ENCODE results near the gene DCBLD1. TPM values are rescaled to one million over a fixed set of nuclear protein-coding genes. Genes with fewer than 3 reads are reported as not detected.

The DCBLD1 gene
- total RNA-seq, 1 donor = 29.7 TPM

DNA sequence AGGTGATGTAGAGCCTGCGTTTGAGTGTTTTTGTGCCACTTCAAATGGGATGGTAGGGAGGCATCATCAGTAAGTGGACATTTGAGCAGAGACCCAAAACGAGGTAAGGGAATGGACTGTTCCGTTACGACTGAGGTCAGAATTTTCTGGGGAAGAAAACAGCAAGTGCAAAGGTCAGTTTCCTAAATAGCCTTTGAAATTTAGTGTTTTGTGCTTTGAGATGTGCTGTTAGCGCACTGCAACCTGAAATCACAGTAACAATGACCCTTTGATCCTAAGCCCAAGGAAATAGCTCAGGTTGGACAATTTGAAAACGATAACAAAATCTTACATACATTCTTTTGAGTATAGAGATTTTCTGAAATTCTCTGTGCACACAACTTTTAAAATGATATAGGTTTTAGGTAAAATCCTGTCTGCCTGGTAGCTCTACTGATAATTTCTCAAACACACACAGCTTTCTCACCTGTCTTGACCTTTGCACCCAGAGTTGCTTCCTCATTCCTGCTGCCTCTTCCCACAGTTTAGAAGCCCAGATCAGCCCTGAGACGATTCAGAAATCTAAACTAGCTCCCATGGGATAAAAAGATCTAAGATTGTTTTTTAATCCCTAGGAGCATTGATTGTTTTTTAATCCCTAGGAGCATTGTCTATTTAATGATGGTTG is 22.1 kb downstream of the DCBLD1 start:
- H3K36me3 ChIP-seq (ENCODE audit: insufficient read depth, low read length) = peaks cover 44% of the 10 kb centered on the region
- no peaks in the 10 kb centered on the region for H3K9me3 ChIP-seq (ENCODE audit: low read depth, low read length)
- no peaks in the 10 kb centered on the region for H4K20me1 ChIP-seq (ENCODE audit: insufficient read depth, low read length)
- no peak overlapping the region for H3K4me2 ChIP-seq (ENCODE audit: insufficient read depth, low read length)
- TF ChIP-seq, protein P1, sequence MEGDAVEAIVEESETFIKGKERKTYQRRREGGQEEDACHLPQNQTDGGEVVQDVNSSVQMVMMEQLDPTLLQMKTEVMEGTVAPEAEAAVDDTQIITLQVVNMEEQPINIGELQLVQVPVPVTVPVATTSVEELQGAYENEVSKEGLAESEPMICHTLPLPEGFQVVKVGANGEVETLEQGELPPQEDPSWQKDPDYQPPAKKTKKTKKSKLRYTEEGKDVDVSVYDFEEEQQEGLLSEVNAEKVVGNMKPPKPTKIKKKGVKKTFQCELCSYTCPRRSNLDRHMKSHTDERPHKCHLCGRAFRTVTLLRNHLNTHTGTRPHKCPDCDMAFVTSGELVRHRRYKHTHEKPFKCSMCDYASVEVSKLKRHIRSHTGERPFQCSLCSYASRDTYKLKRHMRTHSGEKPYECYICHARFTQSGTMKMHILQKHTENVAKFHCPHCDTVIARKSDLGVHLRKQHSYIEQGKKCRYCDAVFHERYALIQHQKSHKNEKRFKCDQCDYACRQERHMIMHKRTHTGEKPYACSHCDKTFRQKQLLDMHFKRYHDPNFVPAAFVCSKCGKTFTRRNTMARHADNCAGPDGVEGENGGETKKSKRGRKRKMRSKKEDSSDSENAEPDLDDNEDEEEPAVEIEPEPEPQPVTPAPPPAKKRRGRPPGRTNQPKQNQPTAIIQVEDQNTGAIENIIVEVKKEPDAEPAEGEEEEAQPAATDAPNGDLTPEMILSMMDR (IDR thresholded peaks at IDR 0.05; ENCODE audit: extremely low read depth, low read depth, low read length) = no peak
- peaks cover 83% of the 10 kb centered on the region for H3K79me2 ChIP-seq (ENCODE audit: insufficient read depth, low read length)
- H3K4me1 ChIP-seq (ENCODE audit: insufficient read depth, low read length) = peaks cover 38% of the 10 kb centered on the region
- peak overlapping the region; percentile 43 for H3K27ac ChIP-seq (ENCODE audit: low read depth, low read length)
- no peaks in the 10 kb centered on the region for H3K27me3 ChIP-seq (ENCODE audit: insufficient read depth, low read length)
- H2AFZ ChIP-seq (ENCODE audit: low read length) = no peak overlapping the region
- no peak overlapping the region for H3K4me3 ChIP-seq (ENCODE audit: insufficient read depth, low read length)
- no peak for DNase-seq (ENCODE audit: insufficient read length, low spot score, missing footprints)

DNA sequence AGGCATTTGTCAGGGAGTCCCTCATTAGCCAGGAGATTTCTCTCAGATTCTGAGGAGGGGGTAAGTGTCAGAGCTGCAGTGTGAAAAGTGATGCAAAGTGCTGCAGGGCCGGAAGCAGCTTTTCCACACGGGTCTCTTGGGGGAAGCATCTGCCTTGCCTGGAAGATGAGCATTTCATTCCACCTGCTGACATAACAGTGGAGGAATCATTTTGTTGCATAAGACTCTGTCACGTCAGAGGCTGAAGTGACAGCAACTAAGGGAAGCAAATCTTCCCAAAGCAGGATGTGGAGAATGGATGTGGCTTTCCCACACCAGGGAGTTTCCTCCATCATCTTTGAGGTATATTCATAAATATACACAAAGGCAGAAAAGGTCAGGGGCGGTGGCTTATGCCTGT is 22.8 kb downstream of the DCBLD1 start:
- Histone ChIP-seq H3K27me3 (ENCODE audit: insufficient read depth, low read length) (no peaks in the 10 kb centered on the region), H4K20me1 (ENCODE audit: insufficient read depth, low read length) (no peaks in the 10 kb centered on the region), H2AFZ (ENCODE audit: low read length) (no peak overlapping the region), H3K36me3 (ENCODE audit: insufficient read depth, low read length) (peaks cover 44% of the 10 kb centered on the region), H3K27ac (ENCODE audit: low read depth, low read length) (peak overlapping the region; percentile 43), H3K4me2 (ENCODE audit: insufficient read depth, low read length) (no peak overlapping the region), H3K9me3 (ENCODE audit: low read depth, low read length) (no peaks in the 10 kb centered on the region), H3K79me2 (ENCODE audit: insufficient read depth, low read length) (peaks cover 83% of the 10 kb centered on the region), H3K4me1 (ENCODE audit: insufficient read depth, low read length) (peaks cover 38% of the 10 kb centered on the region), H3K4me3 (ENCODE audit: insufficient read depth, low read length) (no peak overlapping the region)
- TF ChIP-seq, protein P1 (IDR thresholded peaks at IDR 0.05; ENCODE audit: extremely low read depth, low read depth, low read length) = no peak
- DNase-seq (ENCODE audit: insufficient read length, low spot score, missing footprints) = no peak

DNA sequence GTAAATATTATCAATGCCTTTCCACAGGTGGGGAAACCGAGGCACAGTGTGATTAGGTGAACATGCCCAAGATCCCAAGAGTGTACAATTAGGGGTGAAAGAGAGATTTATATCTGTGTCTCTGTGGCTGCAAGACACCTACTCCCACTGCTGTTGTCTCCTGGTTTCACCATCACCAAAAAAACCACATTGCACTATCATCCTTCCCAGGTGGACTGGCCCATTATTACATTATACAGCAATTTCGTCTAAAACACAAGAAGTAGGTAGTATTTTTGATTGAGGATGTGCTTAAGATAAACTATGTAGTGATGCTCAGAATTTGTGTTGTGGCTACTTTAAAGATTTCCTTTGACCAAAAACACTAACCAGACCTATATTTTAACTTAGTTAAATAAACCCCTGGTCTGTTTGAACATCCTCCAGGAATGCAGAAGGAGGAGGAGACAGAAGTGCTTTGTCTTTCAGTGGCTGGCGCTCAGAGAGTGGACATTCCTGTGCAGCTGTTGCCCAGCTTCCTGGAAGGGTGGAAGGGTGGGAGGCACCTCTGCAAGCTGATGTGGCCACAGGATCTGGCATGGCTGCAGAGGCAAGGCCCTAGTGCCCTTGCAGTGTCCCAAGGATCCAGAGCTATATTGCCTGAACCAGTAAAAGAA is 23.8 kb downstream of the DCBLD1 start:
- Histone ChIP-seq H3K27me3 (ENCODE audit: insufficient read depth, low read length) (no peaks in the 10 kb centered on the region), H3K79me2 (ENCODE audit: insufficient read depth, low read length) (peaks cover 74% of the 10 kb centered on the region), H2AFZ (ENCODE audit: low read length) (no peak overlapping the region), H3K9me3 (ENCODE audit: low read depth, low read length) (no peaks in the 10 kb centered on the region), H3K4me2 (ENCODE audit: insufficient read depth, low read length) (no peak overlapping the region), H3K4me3 (ENCODE audit: insufficient read depth, low read length) (no peak overlapping the region), H4K20me1 (ENCODE audit: insufficient read depth, low read length) (no peaks in the 10 kb centered on the region), H3K36me3 (ENCODE audit: insufficient read depth, low read length) (peaks cover 44% of the 10 kb centered on the region), H3K4me1 (ENCODE audit: insufficient read depth, low read length) (peaks cover 41% of the 10 kb centered on the region), H3K27ac (ENCODE audit: low read depth, low read length) (peak overlapping the region; percentile 43)
- no peak for DNase-seq (ENCODE audit: insufficient read length, low spot score, missing footprints)
- TF ChIP-seq, protein P1 (IDR thresholded peaks at IDR 0.05; ENCODE audit: extremely low read depth, low read depth, low read length) = no peak

DNA sequence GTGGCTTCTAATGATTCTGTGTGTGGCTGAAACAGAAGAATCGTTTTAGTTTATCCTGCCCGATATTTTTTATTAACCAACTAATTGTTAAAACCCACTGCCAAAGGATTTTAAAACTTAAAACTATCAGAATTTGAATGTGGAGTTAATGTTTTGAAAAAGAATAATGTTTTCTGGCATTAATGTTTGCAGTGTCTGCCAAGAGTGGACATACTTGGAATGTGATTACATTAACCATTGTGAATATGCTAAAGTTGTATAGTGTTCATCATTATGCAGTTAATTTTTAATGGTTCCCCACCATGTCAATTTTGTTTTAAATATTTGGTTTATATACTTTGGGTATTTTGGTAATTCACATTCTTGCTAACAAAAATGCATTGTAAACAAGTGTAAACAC is 24.4 kb downstream of the DCBLD1 start:
- no peak for DNase-seq (ENCODE audit: insufficient read length, low spot score, missing footprints)
- H3K36me3 ChIP-seq (ENCODE audit: insufficient read depth, low read length) = peaks cover 44% of the 10 kb centered on the region
- TF ChIP-seq, protein P1 (IDR thresholded peaks at IDR 0.05; ENCODE audit: extremely low read depth, low read depth, low read length) = no peak
- no peak overlapping the region for H3K4me3 ChIP-seq (ENCODE audit: insufficient read depth, low read length)
- H4K20me1 ChIP-seq (ENCODE audit: insufficient read depth, low read length) = no peaks in the 10 kb centered on the region
- no peaks in the 10 kb centered on the region for H3K27me3 ChIP-seq (ENCODE audit: insufficient read depth, low read length)
- peaks cover 68% of the 10 kb centered on the region for H3K79me2 ChIP-seq (ENCODE audit: insufficient read depth, low read length)
- H3K4me1 ChIP-seq (ENCODE audit: insufficient read depth, low read length) = peaks cover 45% of the 10 kb centered on the region
- H3K4me2 ChIP-seq (ENCODE audit: insufficient read depth, low read length) = no peak overlapping the region
- no peak overlapping the region for H2AFZ ChIP-seq (ENCODE audit: low read length)
- H3K9me3 ChIP-seq (ENCODE audit: low read depth, low read length) = no peaks in the 10 kb centered on the region
- H3K27ac ChIP-seq (ENCODE audit: low read depth, low read length) = peak overlapping the region; percentile 2

Measured in osteoblast (primary cell).